COR-L47 (cell line): ENCODE measurements around the gene SHBG.

ENCODE experiments used
- DNase-seq: peaks from one replicate; lab custom pipeline; 2025; lab: John Stamatoyannopoulos, UW

The SHBG gene

GRCh38 chr17:7650509-7651096 lies 20.7 kb downstream of the SHBG start, which contains the start of gene ATP1B2:
TSS of gene ATP1B2 (plus strand) at chr17:7650926. CDS start at chr17:7651519, 593 bp downstream.
- peak; percentile 30 for DNase-seq

GRCh38 chr17:7651097-7651664 lies 21.2 kb downstream of the SHBG start:
- DNase-seq = no peak

GRCh38 chr17:7651665-7652387 lies 21.9 kb downstream of the SHBG start:
- no peak for DNase-seq

- DNase-seq = no peak
Observed at GRCh38 chr17:7652388-7653356, 22.7 kb downstream of the SHBG start.

GRCh38 chr17:7654832-7655540 lies 25.1 kb downstream of the SHBG start:
- no peak for DNase-seq

- no peak for DNase-seq
Observed at GRCh38 chr17:7655541-7655840, 25.6 kb downstream of the SHBG start.

- DNase-seq = no peak
Observed at GRCh38 chr17:7656958-7657609, 27.1 kb downstream of the SHBG start.

GRCh38 chr17:7667656-7668406 lies 37.9 kb downstream of the SHBG start:
- no peak for DNase-seq

- no peak for DNase-seq
Observed at GRCh38 chr17:7668482-7668881, 38.5 kb downstream of the SHBG start.

GRCh38 chr17:7673239-7673638 lies 43.3 kb downstream of the SHBG start:
- DNase-seq = no peak

- DNase-seq = no peak
Observed at GRCh38 chr17:7674934-7675333, 45.0 kb downstream of the SHBG start.

GRCh38 chr17:7676533-7676932 lies 46.6 kb downstream of the SHBG start:
- DNase-seq = no peak

GRCh38 chr17:7677388-7678067 lies 47.6 kb downstream of the SHBG start:
- no peak for DNase-seq
